Fibroblast of the aortic adventitia (primary cell): ENCODE data around the gene COPG2. TPM values are rescaled to one million over a fixed set of nuclear protein-coding genes. Genes with fewer than 3 reads are reported as not detected.

Source experiments
- DNase-seq: peaks from one replicate; pipeline ENCODE4 v3.0.0-alpha.2; 2010; ENCODE audit warnings: low read depth
- H3K4me3 ChIP-seq: 2 replicates; pipeline ENCODE4 v1.5.1; 2011; ENCODE audit warnings: low read depth, mild to moderate bottlenecking, control low read depth, low read length, moderate library complexity
- CTCF ChIP-seq: IDR thresholded peaks from 2 replicates; pipeline ENCODE4 v1.5.1; 2011; ENCODE audit warnings: mild to moderate bottlenecking, low read length, control low read depth, inconsistent platforms; ENCODE audit not compliant: insufficient read depth
- total RNA-seq: library from RNA; depleted of rRNA; stranded (reverse); fragments of >200 nt; gene quantifications from 2 replicates; pipeline ENCODE4 v1.2.3, GENCODE V29; 2012; ENCODE audit warnings: low replicate concordance

COPG2 gene
- total RNA-seq, 1 donor: 43.7 TPM

GRCh38 chr7:130639388-130639787 is 29.2 kb downstream of the COPG2 start:
- DNase-seq: no peak
- no peak for TF ChIP-seq CTCF
- H3K4me3 ChIP-seq: no peak overlapping the region

GRCh38 chr7:130632111-130632510 is 36.4 kb downstream of the COPG2 start:
- DNase-seq: peak; percentile 38
- no peak overlapping the region for H3K4me3 ChIP-seq
- TF ChIP-seq CTCF: no peak

GRCh38 chr7:130628901-130629300 is 39.6 kb downstream of the COPG2 start:
- DNase-seq: no peak
- TF ChIP-seq CTCF: no peak
- H3K4me3 ChIP-seq: no peak overlapping the region

- no peak for DNase-seq
- TF ChIP-seq CTCF: no peak
- H3K4me3 ChIP-seq: no peak overlapping the region
Measured at GRCh38 chr7:130627775-130628174, 40.8 kb downstream of the COPG2 start.

GRCh38 chr7:130622866-130623265 is 45.7 kb downstream of the COPG2 start:
- DNase-seq: no peak
- TF ChIP-seq CTCF: no peak
- no peak overlapping the region for H3K4me3 ChIP-seq

GRCh38 chr7:130615583-130615982 is 53.0 kb downstream of the COPG2 start:
- no peak overlapping the region for H3K4me3 ChIP-seq
- no peak for TF ChIP-seq CTCF
- DNase-seq: no peak

GRCh38 chr7:130614449-130614848 is 54.1 kb downstream of the COPG2 start:
- no peak overlapping the region for H3K4me3 ChIP-seq
- no peak for TF ChIP-seq CTCF
- DNase-seq: no peak
